ENCODE measurements around the gene ARF1.

- TF ChIP-seq POLR2A (IDR thresholded peaks at IDR 0.05; ENCODE audit: low read length) (no peak), GATA1 (IDR thresholded peaks at IDR 0.05; ENCODE audit: low read depth, low read length) (no peak)
These were observed 46.7 kb upstream of the ARF1 start for GRCh38 chr1:228035844-228036243.

Data from erythroblast (primary cell).